NOMO-1 treated with dmso at 0.1 percent for 144 hours (cell line): ENCODE measurements around the gene MSH5.

ENCODE experiments used
- DNase-seq: peaks from one replicate; lab custom pipeline; 2025; ENCODE audit not compliant: unreplicated experiment; lab: John Stamatoyannopoulos, UW

The MSH5 gene

GRCh38 chr6:31752739-31753319, 13.0 kb downstream of the MSH5 start:
- DNase-seq: no peak

DNA sequence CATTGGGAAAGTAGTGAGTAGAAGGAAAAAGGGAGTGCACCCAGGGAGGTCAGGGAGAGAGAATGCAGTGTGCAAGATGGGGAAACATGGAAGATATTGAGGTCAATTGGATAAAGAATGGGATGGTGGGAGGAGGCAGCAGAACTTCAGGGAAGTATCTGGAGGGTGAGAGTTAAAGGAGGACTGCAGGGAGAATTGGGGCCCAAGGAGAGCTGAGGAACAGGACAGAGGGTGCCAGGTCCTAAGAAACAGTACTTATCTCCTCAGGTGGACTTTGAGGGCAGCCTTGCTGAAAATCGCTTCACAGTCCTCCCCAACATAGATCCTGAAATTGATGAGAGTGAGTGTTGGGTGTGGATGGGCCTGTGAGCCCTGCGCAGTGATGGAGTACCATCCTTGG, 18.5 kb downstream of the MSH5 start:
- no peak for DNase-seq

- no peak for DNase-seq
Observed at GRCh38 chr6:31760790-31761189, 21.0 kb downstream of the MSH5 start.

- no peak for DNase-seq
Observed at GRCh38 chr6:31761343-31761742, 21.5 kb downstream of the MSH5 start.

DNA sequence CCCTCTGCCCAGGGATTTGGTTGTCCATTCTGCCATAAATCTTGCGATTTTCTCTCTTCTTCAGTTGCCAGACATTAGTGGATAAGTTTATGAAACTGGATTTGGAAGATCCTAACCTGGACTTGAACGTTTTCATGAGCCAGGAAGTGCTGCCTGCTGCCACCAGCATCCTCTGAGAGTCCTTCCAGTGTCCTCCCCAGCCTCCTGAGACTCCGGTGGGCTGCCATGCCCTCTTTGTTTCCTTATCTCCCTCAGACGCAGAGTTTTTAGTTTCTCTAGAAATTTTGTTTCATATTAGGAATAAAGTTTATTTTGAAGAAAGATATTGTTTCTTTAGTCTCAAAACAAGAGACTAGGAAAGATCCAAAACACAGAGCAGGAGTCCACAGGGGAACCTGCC, 22.6 kb downstream of the MSH5 start, which contains the start of gene SAPCD1:
Gene SAPCD1 (plus strand): TSS at position 301 of the 400 bp plus-strand sequence. CDS start 399 bp downstream, outside the sequence.
- no peak for DNase-seq

- DNase-seq: no peak
Observed at GRCh38 chr6:31762878-31763618, 23.2 kb downstream of the MSH5 start.

DNA sequence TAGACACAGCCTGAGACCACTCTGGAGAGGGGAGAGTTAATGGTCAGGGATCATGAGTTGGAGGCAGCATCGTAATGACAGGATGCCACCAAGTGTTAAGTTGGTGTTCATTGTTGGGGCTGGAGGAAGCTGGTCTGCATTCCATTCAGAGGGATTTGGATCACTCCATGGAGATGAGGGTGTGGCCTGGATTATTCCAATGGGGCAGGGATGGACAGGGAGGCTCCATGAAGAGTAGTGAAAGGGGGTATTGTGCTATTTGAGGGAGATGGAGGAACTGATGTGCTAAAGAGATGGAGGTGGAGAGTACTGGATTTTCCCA, 23.8 kb downstream of the MSH5 start:
- no peak for DNase-seq

GRCh38 chr6:31764198-31764597, 24.4 kb downstream of the MSH5 start:
- DNase-seq: no peak

GRCh38 chr6:31765559-31765909, 25.7 kb downstream of the MSH5 start:
- no peak for DNase-seq

DNA sequence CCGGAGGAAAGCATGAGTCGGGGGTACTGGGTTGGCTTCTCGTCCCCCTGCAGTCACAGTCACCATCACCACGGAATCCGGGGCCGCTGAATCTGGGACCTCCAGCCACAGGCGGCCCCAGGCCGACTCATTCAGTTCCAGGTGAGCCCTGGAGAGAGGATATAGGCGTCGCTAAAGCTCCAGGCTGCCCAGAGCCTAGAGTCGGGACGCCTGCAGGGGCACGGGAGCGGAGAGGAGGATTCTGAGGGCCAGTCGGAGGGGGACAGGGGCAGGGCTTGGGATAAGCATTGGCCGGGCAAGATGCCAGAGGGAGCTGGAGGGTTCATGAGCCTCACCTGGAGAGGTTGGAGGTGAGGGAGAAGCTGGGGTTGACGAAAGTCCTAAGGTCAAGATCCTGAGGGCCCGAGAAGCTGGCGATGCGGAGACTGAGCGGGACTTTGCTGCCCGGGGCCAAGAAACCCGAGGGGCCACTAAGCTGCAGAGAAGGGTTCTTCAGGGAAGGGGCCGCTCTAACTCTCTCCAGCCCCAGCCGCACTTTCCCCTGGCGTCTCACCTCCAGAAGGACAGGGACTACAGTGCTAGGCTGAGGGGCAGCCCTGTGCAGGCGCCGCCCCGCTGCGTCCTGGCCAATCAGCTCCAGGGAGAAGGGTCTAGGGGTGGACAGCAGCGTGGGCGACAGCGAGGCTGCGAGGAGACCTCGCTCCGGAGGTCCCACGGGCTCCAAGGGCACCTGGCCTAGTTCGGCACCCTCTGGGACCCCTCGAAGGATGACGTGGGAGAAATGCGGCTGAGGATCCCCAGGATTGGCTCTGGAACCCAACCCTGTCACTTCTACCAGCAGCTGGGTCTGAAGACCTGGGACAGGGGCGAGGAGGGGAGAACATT, 26.3 kb downstream of the MSH5 start:
- DNase-seq: no peak

- no peak for DNase-seq
Observed at GRCh38 chr6:31767096-31767645, 27.4 kb downstream of the MSH5 start.

- no peak for DNase-seq
Observed at GRCh38 chr6:31768363-31769257, 28.8 kb downstream of the MSH5 start.

- DNase-seq: peak; percentile 75
Observed at GRCh38 chr6:31769684-31770371, 30.0 kb downstream of the MSH5 start.

DNA sequence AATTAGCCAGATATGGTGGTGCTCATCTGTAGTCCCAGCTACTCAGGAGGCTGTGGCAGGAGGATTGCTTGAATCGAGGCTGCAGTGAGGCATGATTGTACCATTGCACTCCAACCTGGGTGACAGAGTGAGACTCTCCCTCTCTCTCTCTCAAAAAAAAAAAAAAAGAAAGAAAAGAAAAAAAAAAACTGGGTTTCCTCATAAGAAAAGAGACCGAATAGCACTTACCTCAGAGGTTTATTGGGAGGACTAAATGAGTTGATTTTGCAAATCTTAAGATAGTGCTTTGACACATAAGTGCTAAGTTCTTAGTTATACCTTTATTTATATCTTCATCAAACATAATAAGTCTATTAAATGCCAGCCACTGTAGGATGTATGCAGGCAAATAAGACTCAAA, 31.1 kb downstream of the MSH5 start:
- DNase-seq: no peak

DNA sequence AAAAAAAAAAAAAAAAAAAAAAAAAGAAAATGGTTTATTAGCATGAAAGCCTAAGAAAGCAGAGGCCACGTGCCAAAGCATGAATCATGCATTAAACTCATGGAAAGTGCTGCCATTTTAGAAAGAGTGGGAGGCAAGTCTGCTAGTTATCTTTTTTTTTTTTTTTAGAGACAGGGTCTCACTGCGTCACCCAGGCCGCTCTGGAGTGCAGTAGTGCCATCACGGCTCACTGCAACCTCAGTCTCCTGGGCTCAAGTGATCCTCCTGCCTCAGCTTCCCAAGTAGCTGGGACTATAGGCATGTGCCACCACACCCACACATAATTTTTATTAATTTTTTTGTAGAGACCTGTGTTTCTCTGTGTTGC, 32.2 kb downstream of the MSH5 start:
- DNase-seq: no peak

- no peak for DNase-seq
Observed at GRCh38 chr6:31775184-31775583, 35.4 kb downstream of the MSH5 start.

DNA sequence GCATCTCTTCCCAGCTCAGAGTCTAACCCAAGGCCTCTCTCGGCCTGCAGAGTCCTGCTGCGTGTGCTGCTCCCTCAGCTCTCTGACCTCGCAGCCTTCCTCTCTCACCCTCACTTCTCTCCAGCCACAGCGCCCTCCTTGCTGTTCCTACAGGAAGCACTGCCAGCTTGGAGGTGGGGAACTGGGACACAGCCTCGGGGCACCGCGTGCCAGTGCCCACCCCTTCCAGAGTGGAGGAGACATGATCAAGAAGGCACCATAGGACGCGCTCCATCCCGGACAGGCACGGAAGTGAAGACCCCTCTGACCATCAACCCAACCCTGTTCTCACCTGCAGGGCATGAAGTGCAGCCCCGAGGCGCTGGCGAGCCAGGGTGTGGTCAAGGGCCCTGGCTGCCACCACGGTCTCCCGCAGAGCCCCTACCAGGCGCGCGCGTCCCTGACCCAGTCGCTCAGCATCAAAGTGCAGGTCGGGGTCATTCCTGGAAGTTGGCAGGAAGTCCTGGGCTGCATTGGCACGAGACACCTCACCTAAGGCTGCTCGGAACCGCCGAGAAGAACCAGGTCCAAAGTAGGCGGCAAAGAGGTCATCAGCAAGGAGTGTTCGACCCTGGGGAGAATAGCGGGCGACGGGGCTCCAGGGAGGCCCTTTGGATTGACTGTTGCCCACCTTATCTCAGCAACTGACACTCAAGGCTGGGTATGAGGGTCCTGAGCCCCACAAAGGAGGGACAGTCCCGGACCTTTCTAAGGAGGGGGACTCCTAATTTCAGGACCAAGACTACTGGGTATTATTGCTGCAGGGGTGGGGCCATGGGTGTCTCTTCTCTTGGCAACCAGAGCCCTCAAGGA, 36.1 kb downstream of the MSH5 start:
- DNase-seq: no peak

DNA sequence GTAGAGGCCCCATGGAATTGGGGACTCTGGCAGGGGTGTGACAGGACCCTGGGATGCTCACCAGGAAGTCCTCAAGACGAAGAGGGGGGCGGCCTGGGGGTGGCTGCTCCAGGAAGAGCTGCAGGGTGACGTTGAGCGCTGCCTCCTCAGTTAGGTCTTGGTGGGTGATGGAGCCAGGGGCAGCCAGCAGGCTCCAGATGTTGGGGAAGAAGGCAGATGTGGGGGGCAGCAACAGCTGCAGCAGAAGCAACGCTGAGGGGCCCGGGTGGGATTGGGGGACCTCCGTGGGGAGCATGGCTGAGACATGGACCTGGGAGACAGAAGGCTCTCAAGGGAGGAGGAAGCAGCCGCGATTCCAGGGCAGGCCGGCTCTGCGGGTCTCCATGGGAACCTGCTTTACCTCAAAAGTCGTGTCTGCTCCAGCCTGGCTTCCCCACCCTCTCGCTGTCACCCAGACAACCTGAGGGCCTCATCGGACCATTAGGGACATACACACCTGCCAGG, 36.7 kb downstream of the MSH5 start:
- DNase-seq: no peak

DNA sequence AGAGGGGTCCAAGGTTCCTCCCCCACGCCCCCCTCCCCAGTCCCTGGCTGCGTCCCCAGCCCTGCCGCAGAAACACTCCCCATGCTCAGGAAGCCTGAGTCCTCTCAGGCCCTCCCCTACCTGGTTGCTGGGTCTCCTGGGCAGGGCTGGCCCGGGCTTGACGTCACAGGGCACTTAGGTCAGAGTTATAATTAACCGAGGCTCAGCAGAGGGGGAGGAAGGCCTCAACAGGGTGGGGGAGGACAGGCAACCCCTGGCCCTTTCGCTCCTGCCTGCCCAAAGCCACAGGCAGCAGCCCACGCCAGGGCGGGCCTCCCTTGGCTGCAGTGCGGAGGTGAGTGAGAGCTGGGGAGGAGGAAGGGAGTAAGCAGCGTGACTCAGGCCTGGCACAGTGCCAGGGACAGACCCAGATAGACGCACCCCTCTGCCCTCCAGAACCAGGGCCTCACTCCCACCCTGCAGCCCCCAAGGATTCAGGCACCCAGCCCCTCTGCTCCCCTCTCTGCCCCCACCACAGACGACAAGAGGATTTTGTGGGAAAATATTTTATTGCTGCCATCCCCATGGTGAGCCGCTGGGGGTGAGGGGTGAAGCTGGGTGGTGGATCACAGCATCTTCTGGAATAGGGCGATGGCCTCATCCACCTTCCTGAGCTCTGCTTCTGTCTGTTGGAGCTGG, 37.3 kb downstream of the MSH5 start, which contains the start of gene VWA7:
Gene VWA7 (minus strand): TSS at position 340 of the 678 bp plus-strand sequence. CDS start 549 bp downstream, outside the sequence.
- peak; percentile 68 for DNase-seq
